ENCODE results near the gene SLC35G6.
A peak's percentile ranks its signal among the peaks of the same experiment; 100 is the strongest.
"Not testable (repeated sequence)": the region's sequence is repeated elsewhere in the genome, so short reads cannot be mapped to it uniquely, and the experiment has no call there.

Gene SLC35G6

DNA sequence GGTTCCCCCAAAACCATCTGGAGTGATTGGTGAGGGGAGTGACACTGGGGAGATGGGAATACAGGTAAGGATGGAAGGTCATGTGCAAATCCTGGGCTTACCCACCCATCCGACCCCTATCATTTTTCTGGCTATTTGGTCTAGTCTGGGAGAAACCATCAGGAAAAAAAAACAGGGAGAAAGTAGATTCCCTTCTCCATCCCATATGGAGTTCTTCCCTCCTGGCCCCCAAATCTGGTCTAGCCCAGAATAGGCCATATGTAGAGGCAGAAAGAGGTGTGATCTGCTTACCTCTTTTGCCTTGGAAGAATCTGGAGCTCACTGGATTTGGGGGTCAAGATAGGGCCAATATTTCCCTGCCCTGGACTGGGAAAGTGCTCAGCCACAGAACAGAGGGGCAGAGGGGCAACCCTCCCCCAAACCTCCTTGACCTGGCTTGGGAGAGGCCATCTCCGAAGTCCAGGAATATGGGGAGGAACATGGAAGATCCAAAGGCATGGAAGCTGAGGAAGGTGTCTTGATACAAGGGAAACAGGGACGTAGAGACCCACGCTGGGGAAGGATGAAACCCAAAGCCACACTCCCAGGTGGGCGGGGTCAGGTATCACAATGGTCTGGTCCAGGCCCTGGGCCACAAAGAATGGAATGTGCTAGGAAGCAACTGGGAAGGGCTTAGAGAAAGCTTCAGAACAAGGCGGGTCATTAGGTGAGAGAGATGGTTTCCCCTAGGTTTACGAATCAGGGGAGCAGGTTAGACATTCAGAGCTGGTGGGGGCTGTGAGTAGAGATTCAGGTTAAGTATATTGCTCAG lies 20.2 kb upstream of the SLC35G6 start:
- no peak for DNase-seq (ENCODE audit: low spot score)

DNA sequence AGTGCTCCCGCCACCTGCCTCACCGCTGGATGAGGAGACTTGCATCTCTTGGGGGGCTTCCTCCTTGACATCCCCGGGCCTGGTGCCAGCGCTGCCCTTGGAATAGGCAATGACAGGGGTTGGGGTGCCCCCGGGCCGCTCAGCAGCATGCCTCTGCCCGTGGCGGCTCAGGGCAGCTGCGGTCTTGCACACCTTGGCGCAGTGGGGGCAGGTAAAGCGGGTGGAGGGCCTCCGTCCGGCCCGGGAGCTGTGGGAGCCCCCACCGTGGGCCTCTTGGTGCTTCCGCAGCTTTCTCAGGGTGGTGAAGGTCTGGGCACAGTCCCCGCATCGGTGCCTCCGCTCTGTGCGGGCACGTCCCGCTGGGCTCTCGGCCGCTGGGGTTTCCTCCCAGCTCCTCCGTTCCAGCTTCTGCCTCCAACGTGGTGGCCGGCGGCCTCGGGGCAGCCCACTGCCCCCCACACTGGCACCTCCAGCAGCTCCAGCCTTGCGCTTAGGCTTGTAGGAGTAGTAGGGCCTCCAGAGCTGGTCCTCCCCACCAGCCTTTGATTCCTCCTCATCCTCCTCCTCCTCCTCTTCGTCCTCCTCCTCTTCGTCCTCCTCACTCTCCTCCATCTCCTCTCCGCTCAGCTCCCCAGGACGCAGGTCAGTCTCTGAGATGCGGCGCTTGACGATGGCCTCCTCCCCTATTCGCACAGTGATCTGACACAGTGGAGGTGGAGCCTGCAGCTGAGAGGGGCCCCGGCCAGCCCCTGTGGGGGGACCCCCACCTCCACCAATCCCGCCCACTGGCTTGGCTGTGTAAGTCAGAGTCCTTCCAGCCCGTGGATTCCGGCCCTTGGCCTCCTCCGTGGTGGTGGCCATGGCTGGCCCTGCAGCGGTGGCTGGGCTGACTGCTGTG lies 18.5 kb upstream of the SLC35G6 start:
- no peak for DNase-seq (ENCODE audit: low spot score)

DNA sequence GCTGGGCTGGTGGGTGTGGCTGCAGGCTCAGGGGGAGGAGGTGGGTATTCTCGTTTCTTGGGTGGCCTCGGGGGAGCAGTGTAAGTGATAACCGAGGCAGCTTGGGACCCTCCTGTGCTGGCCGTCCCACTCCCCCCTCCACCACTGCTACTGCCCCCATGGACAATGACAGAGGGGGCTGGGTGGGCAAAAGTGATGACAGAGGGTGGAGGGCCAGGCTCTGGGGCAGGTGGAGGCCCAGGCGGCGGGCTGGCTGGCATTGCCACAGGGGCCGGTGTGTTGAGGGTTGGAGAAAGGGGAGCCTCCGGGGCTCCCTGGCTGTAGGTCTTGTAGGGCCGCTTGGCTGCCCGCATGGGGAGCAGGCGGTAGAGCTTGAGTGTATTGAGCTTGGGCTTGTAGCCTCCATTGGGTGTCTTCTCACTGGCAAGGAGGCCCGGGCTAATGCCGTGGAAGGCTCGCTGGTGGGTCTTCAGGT lies 17.8 kb upstream of the SLC35G6 start:
- DNase-seq (ENCODE audit: low spot score): no peak

DNA sequence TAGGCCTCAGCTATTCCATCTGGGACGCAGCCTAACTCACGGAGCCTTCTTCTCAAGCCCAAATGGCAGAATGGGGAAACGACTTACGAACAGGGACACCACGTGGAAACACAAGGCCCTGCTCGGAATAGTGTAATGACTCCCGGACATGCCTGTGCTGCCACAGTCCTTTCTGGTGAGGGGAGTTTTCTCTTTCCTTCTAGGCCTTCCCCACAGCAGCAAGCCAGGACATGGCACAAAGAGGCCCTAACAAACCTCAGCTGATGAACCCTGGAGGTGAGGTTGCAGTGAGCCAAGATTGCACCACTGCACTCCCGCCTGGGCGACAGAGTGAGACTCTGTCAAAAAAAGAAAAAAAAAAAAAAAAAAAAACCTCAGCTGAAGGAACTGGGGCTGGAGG lies 17.2 kb upstream of the SLC35G6 start:
- DNase-seq (ENCODE audit: low spot score): no peak

DNA sequence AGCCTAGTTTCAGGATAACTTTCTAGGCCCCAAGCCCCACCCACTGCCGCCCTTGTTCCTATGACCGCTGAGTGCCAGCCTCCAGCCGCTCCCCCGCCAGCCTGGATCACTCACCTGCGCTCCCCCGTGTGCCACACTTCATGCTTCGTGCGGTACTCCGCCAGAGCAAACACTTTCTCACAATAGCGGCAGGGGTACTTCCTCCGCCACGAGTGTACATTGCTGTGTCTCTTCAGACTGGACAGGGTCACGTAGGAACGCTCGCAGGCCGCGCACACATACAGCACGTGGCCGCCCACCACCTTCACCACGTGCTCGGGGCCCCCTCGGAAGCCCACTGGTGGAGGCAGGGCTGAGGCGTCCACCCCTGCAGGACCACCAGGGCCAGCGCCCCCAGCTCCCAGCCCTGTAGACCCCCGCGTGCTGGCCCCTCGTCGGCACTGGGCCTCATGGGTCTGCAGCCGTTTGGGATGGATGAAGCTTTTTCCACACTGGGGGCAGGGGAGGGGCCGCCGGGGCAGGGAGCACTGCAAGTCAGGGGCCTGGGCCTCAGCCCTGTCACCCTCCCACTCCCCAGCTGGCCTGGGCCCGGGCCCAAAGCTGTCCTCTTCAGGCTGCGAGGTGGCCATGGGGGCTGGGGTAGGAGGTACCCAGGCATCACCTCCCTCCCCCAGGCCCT lies 15.5 kb upstream of the SLC35G6 start:
- no peak for DNase-seq (ENCODE audit: low spot score)

DNA sequence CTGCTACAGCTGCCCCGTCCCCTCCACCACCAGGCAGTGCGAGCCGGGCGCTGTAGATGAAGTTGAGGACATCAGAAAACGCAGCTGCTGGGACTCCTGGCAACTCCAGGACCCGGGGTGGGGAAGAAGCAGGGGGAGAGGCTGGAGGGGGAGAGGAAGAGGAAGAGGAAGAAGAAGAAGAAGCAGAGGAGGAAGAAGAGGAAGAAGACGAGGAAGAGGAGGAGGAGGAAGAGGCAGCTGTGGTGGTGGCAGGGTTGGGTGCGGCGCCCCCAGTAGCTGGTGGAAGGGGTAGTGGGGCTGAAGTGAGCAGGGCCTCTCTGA lies 15.0 kb upstream of the SLC35G6 start:
- DNase-seq (ENCODE audit: low spot score): no peak

DNA sequence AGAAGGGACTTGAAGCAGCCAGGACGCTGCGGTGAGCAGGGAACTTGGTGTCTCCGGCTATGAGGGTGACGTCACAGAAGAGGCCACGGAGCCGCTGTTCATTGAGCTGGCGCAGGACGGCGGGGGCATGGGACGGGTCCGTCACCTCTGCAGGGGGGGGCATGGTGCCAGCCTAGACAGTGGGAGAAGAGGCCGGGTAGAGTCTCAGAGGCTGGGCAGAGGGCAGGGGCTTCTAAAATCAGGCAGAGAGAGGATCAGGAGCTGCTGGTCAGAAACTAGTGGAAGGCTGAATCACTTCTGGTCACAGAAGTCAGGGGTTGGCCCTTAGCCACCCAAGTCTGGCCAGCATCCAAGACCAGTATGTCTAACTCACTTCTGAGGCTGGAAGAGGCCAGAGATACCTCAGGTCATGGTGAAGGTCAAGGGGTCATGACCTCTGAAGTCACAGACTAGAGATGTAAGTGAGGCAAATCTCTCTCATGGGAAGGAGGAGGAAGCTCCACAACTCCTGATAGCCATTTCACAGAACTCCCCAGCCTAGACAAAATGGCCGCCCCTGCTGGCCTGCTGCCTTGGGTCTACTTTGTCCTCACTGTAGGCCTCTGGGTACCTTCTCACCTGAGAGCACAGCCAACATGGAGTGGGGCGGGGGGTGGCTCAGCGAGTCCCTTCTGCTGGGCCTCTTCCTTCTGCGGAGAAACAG lies 14.5 kb upstream of the SLC35G6 start:
- DNase-seq (ENCODE audit: low spot score): no peak

DNA sequence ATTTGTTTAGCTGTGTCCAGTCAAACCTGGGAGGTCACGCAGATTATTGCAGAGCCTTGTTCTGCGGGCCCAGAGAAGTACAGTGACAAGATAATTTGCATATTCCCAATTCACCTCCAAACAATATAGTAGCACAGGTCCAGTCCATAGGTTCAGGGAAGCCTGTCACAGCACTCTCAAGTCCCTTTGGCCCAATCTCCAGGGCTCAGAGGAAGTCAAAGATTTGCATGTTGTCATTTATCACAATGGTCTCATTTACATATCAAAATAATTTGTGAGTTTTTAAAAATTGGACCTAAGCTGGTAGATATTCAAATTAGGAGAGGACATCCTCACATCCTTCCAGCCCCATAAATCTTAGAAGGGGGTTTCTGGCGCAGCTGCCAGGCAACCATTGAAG lies 13.7 kb upstream of the SLC35G6 start:
- no peak for DNase-seq (ENCODE audit: low spot score)

DNA sequence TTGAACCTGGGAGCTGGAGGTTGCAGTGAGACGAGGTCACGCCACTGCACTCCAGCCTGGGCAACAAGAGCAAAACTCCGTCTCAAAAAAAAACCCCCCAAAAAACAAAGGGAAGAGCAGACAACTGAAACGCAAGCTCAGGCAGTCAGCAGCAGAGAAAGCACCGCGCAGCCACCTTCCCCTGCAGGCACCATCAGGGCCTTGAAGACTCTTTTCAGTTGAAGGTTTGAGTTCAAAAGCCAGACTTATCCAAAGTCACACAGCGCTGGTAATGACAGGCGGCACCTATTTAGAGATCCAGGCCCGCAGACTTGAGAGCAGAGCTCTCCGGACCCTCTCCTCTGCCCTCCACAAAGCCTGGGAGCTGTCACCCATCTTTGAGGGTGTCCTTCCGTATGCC lies 13.0 kb upstream of the SLC35G6 start:
- no peak for DNase-seq (ENCODE audit: low spot score)

DNA sequence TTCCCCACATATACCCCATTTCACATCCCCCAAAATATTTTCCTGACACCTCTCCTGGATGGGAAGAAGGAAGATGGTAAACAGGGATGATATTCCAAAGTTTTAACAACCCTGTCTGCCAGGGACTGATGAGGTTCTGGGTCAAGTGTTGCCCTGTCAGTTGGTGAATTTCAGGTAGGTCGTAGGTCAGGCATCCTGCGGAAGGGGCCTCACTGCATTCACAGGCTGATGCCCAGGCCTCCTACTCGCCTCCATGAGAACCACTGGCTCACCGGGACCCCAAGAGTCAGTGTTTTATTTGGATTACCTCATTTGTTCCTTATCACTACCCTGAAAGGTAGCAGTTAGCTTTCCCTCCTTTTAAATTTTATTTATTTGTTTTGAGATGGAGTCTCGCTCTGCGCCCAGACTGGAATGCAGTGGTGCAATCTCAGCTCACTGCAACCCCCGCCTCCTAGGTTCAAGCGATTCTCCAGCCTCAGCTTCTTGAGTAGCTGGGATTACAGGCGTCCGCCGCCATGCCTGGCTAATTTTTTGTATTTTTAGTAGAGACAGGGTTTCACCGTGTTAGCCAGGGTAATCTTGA lies 12.3 kb upstream of the SLC35G6 start:
- no peak for DNase-seq (ENCODE audit: low spot score)

DNA sequence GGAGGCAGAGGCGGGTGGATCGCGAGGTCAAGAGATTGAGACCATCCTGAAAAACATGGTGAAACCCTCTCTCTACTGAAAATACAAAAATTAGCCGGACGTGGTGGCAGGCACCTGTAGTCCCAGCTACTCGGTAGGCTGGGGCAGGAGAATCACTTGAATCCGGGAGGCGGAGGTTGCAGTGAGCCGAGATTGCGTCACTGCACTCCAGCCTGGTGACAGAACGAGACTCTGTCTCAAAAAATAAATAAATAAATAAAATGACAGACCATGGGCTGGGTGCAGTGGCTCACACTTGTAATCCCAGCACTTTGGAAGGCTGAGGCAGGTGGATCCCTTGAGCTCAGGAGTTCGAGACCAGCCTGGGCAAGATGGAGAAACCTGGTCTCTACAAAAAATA lies 11.4 kb upstream of the SLC35G6 start:
- DNase-seq (ENCODE audit: low spot score): not testable (repeated sequence)

DNA sequence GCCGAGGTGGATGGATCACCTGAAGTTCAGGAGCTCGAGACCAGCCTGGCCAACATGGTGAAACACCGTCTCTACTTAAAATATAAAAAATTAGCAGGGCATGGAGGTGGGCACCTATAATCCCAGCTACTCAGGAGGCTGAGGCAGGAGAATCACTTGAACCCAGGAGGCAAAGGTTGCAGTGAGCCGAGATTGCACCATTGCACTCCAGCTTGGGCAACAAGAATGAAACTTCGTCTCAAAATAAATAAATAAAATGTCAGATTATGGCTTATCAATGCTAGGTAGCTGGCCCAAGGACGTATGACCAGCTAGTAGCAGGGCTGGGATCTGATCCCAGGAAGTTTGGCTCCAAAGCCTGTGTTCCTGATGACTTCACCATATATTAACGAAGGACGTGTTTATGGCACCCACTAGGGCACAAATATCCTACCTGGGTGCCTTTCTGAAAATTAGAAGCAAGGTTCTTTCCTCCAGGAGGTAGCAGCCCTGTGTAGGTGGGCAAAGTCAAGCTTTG lies 10.7 kb upstream of the SLC35G6 start:
- DNase-seq (ENCODE audit: low spot score): not testable (repeated sequence)

DNA sequence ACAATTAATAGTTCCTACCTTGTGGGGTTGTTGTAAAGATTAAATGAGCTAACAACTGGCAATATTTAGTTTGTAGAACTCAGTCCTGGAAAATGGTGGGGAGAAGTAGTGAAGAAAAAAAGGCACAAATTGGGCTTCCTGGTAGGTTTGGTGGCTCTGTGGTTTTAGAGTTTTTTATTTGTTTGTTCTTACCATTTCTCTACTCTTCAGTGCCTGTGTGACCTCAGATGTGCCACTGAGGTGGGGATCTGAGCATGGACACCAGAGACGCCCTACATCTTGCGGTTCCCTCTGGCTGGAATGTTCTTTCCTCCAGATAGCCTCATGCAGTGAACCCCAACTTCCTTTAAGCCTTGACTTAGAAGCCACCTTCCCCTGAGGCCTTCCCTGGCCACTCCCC lies 9.5 kb upstream of the SLC35G6 start:
- no peak for DNase-seq (ENCODE audit: low spot score)

DNA sequence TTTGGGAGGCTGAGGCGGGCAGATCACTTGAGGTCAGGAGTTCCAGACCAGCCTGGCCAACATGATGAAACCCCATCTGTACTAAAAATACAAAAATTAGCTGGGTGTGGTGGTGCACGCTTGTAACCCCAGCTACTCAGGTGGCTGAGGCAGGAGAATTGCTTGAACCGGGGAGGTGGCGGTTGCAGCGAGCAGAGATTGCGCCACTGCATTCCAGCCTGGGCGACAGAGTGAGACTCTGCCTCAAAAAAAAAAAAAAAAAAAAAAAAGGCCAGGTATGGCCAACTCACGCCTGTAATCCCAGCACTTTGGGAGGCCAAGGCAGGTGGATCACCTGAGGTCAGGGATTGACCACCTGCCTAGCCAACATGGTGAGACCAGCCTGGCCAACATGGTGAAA lies 6.5 kb upstream of the SLC35G6 start:
- not testable (repeated sequence) for DNase-seq (ENCODE audit: low spot score)

DNA sequence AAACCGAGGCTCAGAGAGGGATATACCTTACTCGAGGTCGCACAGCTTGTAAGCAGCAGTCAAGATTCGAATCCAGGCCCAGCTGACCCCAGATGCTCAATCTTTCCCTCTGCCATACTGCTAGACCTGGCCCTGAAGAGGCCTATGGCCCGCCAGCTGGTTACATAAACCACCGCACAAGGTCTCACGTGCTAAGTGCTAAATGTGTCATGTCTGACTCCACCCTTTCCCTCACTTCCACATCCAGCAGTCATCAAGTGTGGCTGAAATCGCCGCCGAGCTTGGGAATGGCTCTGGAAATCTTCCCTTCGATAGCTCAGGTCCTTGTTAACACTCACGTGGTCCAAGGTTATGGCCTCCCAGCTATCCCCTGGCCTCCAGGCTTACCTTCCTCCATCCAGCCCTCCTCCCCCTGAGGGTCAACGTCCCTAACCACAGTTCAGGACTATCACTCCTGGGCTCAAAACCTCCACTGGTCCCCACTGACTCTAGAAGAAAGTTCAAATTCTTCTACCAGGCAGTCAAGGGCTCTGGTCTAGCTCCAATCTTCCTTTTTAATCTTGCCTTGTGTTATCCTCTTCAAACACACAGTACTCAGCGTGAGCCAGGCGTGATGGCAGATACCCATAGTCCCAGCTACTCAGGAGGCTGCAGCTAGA lies 5.4 kb upstream of the SLC35G6 start:
- no peak for DNase-seq (ENCODE audit: low spot score)

DNA sequence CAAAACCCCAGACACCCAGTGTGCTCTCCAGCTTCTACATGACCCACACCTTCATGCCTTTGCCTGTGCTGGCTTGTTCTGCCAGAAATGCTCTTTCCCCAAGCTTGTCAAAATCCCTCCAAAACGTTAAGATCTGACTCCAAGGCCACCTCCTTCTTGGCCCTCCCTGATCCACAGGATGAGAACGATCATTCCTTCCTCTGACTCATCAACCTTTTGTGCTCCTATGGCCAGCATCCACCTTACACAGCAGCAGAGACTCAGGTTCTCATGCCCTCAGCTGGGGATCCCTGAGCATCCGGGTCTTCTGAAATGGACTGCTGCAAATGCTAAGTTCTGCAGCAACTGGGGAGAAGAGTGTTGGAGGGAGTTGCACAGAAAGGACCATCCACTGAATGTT lies 4.8 kb upstream of the SLC35G6 start:
- no peak for DNase-seq (ENCODE audit: low spot score)

DNA sequence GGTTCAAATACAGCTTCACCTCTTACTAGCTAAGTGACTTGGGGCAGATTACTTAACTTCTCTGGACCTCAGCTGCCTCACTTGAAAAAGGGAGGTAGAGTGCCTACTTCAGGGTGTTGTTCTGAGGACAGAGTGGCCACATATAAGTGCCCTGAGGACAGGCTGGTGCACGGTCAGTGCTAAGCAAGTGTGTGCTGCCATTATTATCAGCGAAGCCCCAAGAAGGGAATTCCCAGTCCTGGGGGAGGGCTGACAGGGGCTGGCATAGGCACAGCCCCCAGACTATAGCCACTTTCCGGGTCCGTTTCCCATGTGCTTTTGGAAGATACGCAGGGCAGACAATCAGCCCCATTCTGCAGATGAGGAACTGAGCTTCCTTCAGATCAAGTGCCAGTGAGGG lies 4.3 kb upstream of the SLC35G6 start:
- no peak for DNase-seq (ENCODE audit: low spot score)

DNA sequence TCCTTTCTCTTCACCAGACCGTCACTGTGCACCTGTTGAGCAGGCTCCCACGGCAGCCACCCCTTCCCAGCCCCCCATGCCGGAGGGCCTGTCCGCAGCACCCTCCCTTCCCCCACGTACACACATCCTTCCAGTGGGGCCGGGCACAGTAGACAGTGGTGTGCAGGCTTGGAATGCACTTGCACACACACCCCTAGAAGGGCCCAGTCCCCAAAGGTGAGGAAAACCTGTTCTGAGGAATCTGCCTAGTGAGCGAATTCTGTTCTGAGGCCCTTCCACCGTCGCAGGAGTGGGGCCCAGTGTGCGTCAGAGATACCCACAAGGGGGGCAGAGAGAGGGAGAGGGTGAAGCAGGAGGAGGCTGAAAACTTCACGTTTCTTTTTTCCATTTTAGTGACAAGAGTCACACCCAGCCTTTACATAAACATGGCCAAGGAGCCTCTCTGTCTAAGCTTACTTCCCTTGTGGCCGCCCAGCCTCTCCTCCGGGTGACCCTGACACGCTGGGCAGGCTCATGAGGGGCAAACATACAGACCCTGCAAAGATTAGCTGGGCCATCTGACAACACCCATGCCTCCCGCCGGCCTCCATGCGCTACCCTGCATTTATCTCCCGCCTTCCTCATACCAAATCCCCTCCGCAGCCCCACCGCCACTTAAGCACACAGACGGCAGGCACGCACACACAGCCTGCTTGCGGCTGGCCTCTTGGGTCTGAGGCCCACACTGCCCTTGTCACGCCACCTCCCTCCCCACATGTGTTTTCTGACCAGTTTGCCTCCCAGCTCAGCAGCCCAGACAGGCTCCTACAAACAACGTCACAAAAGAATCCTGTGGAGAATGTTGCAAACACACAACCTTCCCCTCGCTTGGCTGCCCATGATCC lies 3.6 kb upstream of the SLC35G6 start:
- peak; percentile 54 for DNase-seq (ENCODE audit: low spot score)

DNA sequence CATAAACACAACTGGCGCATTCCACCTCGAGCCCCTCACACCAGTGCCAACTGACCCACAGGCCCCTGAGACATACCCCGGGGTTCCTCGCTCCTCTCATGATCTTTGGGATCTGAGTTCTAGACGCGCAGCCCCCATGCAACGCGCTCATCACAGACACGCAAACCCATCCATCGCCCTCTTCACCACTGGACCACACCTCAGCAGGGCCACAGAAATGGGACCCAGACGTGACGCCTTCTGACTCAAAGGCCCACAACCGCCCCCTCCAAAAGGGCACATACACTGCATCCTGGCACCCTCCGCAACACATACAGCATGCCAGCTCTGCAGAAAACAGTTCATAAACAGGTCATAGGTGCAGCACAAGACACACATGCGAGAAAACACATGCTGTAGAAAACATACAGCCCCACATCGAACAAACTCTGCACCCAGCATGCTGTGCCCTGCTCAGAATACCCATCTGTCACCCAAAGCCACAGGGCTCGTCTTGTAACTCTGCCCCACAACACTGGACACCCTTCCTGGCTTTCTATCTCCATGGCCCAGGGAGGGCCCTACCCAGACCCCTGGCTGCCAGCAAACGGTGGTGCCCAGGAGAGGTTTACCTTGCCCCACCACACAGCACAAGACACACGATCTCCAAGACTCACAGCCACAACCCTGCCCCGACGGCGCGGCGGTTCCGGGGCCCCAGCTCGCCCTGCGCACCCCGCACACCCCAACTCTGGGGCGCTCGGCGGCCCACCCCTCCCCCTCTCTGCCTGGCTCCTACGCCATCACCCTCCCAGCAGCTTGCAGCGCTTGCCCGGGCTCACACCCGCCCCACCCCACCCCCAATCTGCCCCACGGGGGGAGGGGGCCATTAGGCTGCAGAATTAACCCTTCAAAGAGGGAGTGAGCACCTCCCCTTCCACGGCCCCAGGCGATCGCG lies 2.7 kb upstream of the SLC35G6 start:
- DNase-seq (ENCODE audit: low spot score): peak; percentile 71

All from D341Med (cell line).